H1 (cell line): ENCODE results near the gene MIOX. TPM values are rescaled to one million over a fixed set of nuclear protein-coding genes. Genes with fewer than 3 reads are reported as not detected.

Source experiments
- CTCF ChIA-PET: fragments of 300-600 bp; sonication (Branson Sonifier 250); formaldehyde crosslinking; loops from one replicate; lab custom pipeline; 2021; ENCODE audit not compliant: partially characterized antibody; lab: Charles Lee
- POLR2A ChIA-PET: fragments of 300-600 bp; sonication (Branson Sonifier 250); formaldehyde crosslinking; loops from one replicate; lab custom pipeline; 2021; ENCODE audit warnings: inconsistent platforms; ENCODE audit not compliant: partially characterized antibody; lab: Charles Lee
- DNase-seq, 2 experiments: peaks; one replicate each; pipeline versions ENCODE4 v3.0.0 to v3.0.0-alpha.2; 2010 to 2022; ENCODE audit warnings: low spot score in 2 of 2, low read depth in 1 of 2, mixed read lengths in 1 of 2
- FAIRE-seq: peaks from 2 replicates; lab custom pipeline; 2011; peaks lifted over from hg19 to GRCh38; lab: Jason Lieb, UNC
- H2AFZ ChIP-seq: 2 replicates; pipeline ENCODE4 v1.8.1; 2012; ENCODE audit warnings: low read length, inconsistent platforms
- H2AK5ac ChIP-seq: 2 replicates; pipeline ENCODE4 v1.6.1; 2013; ENCODE audit warnings: low read depth, low read length
- H2BK120ac ChIP-seq: replicated peaks from 2 replicates; pipeline ENCODE3; 2013; ENCODE audit warnings: low read depth, low read length, inconsistent platforms
- H2BK12ac ChIP-seq: 2 replicates; pipeline ENCODE4 v1.6.1; 2013; ENCODE audit warnings: low read depth, low read length
- H2BK15ac ChIP-seq: 2 replicates; pipeline ENCODE4 v1.6.1; 2013; ENCODE audit warnings: low read length
- H2BK20ac ChIP-seq: 2 replicates; pipeline ENCODE4 v1.6.1; 2013; ENCODE audit warnings: low read length
- H2BK5ac ChIP-seq: 2 replicates; pipeline ENCODE4 v1.6.1; 2013; ENCODE audit warnings: low read depth, low read length
- H3K14ac ChIP-seq: 2 replicates; pipeline ENCODE4 v1.6.1; 2013; ENCODE audit warnings: inconsistent platforms; ENCODE audit not compliant: insufficient read length
- H3K18ac ChIP-seq: 2 replicates; pipeline ENCODE4 v1.6.1; 2013; ENCODE audit warnings: low read length; ENCODE audit errors: extremely low read depth
- H3K23ac ChIP-seq: 2 replicates; pipeline ENCODE4 v1.6.1; 2013; ENCODE audit warnings: inconsistent platforms; ENCODE audit not compliant: insufficient read length
- H3K23me2 ChIP-seq: 2 replicates; pipeline ENCODE4 v1.6.1; 2013; ENCODE audit warnings: low read depth, low read length
- H3K27ac ChIP-seq: 2 replicates; pipeline ENCODE4 v1.6.1; 2011; ENCODE audit warnings: low read depth, low read length, inconsistent platforms
- H3K27me3 ChIP-seq, 4 experiments: replicated peaks in 1 of 4; 1 replicate in 1 of 4; 2 replicates in 3 of 4; pipeline versions ENCODE4 v1.6.1 to v1.8.1; 2011 to 2013; ENCODE audit warnings: low read length in 3 of 4, mild to moderate bottlenecking in 3 of 4, inconsistent platforms in 2 of 4, mixed read lengths in 2 of 4, moderate library complexity in 1 of 4; ENCODE audit not compliant: control insufficient read depth in 3 of 4, insufficient read depth in 3 of 4; ENCODE audit errors: extremely low read depth in 1 of 4
- H3K36me3 ChIP-seq, 4 experiments: 2 replicates each; pipeline versions ENCODE4 v1.6.1 to v1.8.1; 2011 to 2013; ENCODE audit warnings: mild to moderate bottlenecking in 4 of 4, low read length in 3 of 4, moderate library complexity in 2 of 4, control low read depth in 1 of 4, inconsistent platforms in 1 of 4; ENCODE audit not compliant: insufficient read depth in 4 of 4, control insufficient read depth in 2 of 4
- H3K4ac ChIP-seq: replicated peaks from 2 replicates; pipeline ENCODE3; 2013; ENCODE audit warnings: low read length, low read depth, mixed read lengths, inconsistent platforms; ENCODE audit not compliant: insufficient read length
- H3K4me1 ChIP-seq, 4 experiments: replicated peaks in 1 of 4; 1 replicate in 1 of 4; 2 replicates in 3 of 4; pipeline versions ENCODE4 v1.6.1 to v1.8.1; 2011 to 2013; ENCODE audit warnings: low read length in 3 of 4, inconsistent platforms in 2 of 4, mixed read lengths in 1 of 4; ENCODE audit not compliant: insufficient read depth in 4 of 4, control insufficient read depth in 3 of 4
- H3K4me2 ChIP-seq, 2 experiments: 2 replicates each; pipeline versions ENCODE4 v1.6.1 to v1.8.1; 2011 to 2013; ENCODE audit warnings: low read depth in 2 of 2, low read length in 2 of 2, control low read depth in 1 of 2, inconsistent platforms in 1 of 2, mild to moderate bottlenecking in 1 of 2; ENCODE audit not compliant: insufficient read depth in 1 of 2
- H3K4me3 ChIP-seq, 4 experiments: fragments of 200-600, 300-600 bp in 1 of 4; sonication (generic), shearing (Covaris generic), sonication (Bioruptor Twin) in 1 of 4; 2 replicates each; pipeline versions ENCODE4 v1.5.1 to v1.8.1; 2011 to 2016; ENCODE audit warnings: low read length in 4 of 4, low read depth in 3 of 4, control low read depth in 2 of 4, inconsistent platforms in 2 of 4, mild to moderate bottlenecking in 2 of 4, mixed read lengths in 1 of 4, moderate library complexity in 1 of 4; ENCODE audit not compliant: insufficient read depth in 2 of 4; ENCODE audit errors: extremely low read depth in 1 of 4
- H3K56ac ChIP-seq: replicated peaks from 2 replicates; pipeline ENCODE3; 2013; ENCODE audit warnings: low read depth, mild to moderate bottlenecking, mixed read lengths, low read length, inconsistent platforms; ENCODE audit not compliant: insufficient read length
- H3K79me1 ChIP-seq: 2 replicates; pipeline ENCODE4 v1.6.1; 2013; ENCODE audit warnings: low read depth, low read length, control low read depth
- H3K79me2 ChIP-seq, 2 experiments: 2 replicates each; pipeline versions ENCODE4 v1.6.1 to v1.8.1; 2012 to 2013; ENCODE audit warnings: low read length in 2 of 2, mild to moderate bottlenecking in 2 of 2, inconsistent platforms in 1 of 2; ENCODE audit not compliant: insufficient read depth in 2 of 2, control insufficient read depth in 1 of 2
- H3K9ac ChIP-seq, 4 experiments: replicated peaks in 1 of 4; 1 replicate in 1 of 4; 2 replicates in 3 of 4; pipeline versions ENCODE4 v1.6.1 to v1.8.1; 2011 to 2013; ENCODE audit warnings: low read depth in 3 of 4, low read length in 3 of 4, control low read depth in 2 of 4, mild to moderate bottlenecking in 2 of 4, moderate library complexity in 2 of 4, inconsistent platforms in 1 of 4; ENCODE audit errors: extremely low read depth in 1 of 4
- H3K9me3 ChIP-seq, 2 experiments: 2 replicates each; pipeline versions ENCODE4 v1.6.1 to v1.8.1; 2012 to 2013; ENCODE audit warnings: mild to moderate bottlenecking in 2 of 2, moderate library complexity in 2 of 2, control low read depth in 1 of 2, inconsistent platforms in 1 of 2, low read depth in 1 of 2, low read length in 1 of 2, mixed read lengths in 1 of 2; ENCODE audit not compliant: insufficient read depth in 2 of 2
- H4K20me1 ChIP-seq, 2 experiments: replicated peaks in 1 of 2; 2 replicates each; pipeline versions ENCODE3 to v1.8.1; 2011 to 2013; ENCODE audit warnings: inconsistent platforms in 2 of 2, low read length in 2 of 2, mild to moderate bottlenecking in 1 of 2; ENCODE audit not compliant: insufficient read depth in 2 of 2, control insufficient read depth in 1 of 2
- H4K5ac ChIP-seq: 2 replicates; pipeline ENCODE4 v1.6.1; 2013; ENCODE audit warnings: low read length, low read depth, mixed read lengths, inconsistent platforms; ENCODE audit not compliant: insufficient read length
- H4K8ac ChIP-seq: 2 replicates; pipeline ENCODE4 v1.8.0; 2013; ENCODE audit warnings: mild to moderate bottlenecking, moderate library complexity, low read length, inconsistent platforms; ENCODE audit not compliant: insufficient read depth; ENCODE audit errors: extremely low read depth
- H4K91ac ChIP-seq: replicated peaks from 2 replicates; pipeline ENCODE3; 2013; ENCODE audit warnings: low read length, mixed read lengths, inconsistent platforms; ENCODE audit not compliant: insufficient read length
- GABPA ChIP-seq: IDR thresholded peaks from 2 replicates; pipeline ENCODE4 v1.6.1; 2011; ENCODE audit warnings: mild to moderate bottlenecking, low read length, moderate library complexity, borderline replicate concordance; ENCODE audit not compliant: insufficient read depth
- WGBS, 2 experiments: shearing (Covaris generic) in 1 of 2; methylation state at CpG; one replicate each; pipeline versions ENCODE4 v1.1.6 to v1.1.7; 2013 to 2015; ENCODE audit warnings: low lambda C conversion rate in 2 of 2, mixed read lengths in 2 of 2, inconsistent platforms in 1 of 2, low coverage in 1 of 2, missing lambda C conversion rate in 1 of 2; ENCODE audit not compliant: insufficient replicate concordance in 2 of 2, insufficient coverage in 1 of 2, insufficient read length in 1 of 2; ENCODE audit errors: extremely low coverage in 1 of 2, missing lambda C conversion rate in 1 of 2; 5-methylcytosine and 5-hydroxymethylcytosine counted together
- polyA plus RNA-seq, 7 experiments: library from polyadenylated mRNA; depleted of rRNA in 3 of 7; stranded (reverse) in 5 of 7; unstranded in 2 of 7; fragments of >200 nt in 5 of 7; fragments of 200-250 nt in 2 of 7; gene quantifications; 1 replicate in 5 of 7; 2 replicates in 1 of 7; 4 replicates in 1 of 7; pipeline versions ENCODE4 v1.2.1 to v1.2.3, GENCODE V29; 2011 to 2013; ENCODE audit warnings: missing spikeins in 2 of 7, mixed read lengths in 2 of 7
- total RNA-seq: library from RNA; stranded (reverse); fragmentation: NEBNext Ultra II Directional; extraction: Animal tissue kit (Norgen Biotek cat#: 25700); gene quantifications from 2 replicates; pipeline ENCODE4 v1.2.1, GENCODE V29; 2021

Gene MIOX
- total and polyA plus RNA-seq, 2 of the 8 experiments (the other 6 are each of a cell fraction or from before 2014, with no cell fraction given): 0.30 to 0.32 TPM

- H3K36me3 ChIP-seq: peaks cover 7 to 31% (median 18%) of the 10 kb centered on the region in 4 experiments
- CTCF ChIA-PET: interaction anchor here (0.6 to 1.9 kb wide), 7 partner anchors 13 to 177 kb away, joined by 3 to 5 read pairs (median 3); no protein-coding TSS in a partner anchor
These were observed 42.6 kb upstream of the MIOX start for GRCh38 chr22:50443801-50444625.

More at GRCh38 chr22:50443801-50444625, 42.6 kb upstream of the MIOX start:
- DNase-seq (no peak), FAIRE-seq (no peak)
- Histone ChIP-seq H3K79me2 (no peaks in the 10 kb centered on the region), H2AK5ac (no peak overlapping the region), H2BK12ac (no peak overlapping the region), H3K14ac (no peak overlapping the region), H4K5ac (no peak overlapping the region), H4K91ac (no peak overlapping the region), H3K27ac (no peak overlapping the region), H3K18ac (no peak overlapping the region), H3K79me1 (no peaks in the 10 kb centered on the region), H2BK120ac (no peak overlapping the region), H4K20me1 (peaks cover 17% of the 10 kb centered on the region in 2 experiments), H3K27me3 (no peaks in the 10 kb centered on the region), H3K23ac (no peak overlapping the region), H3K4me3 (no peak overlapping the region), H2BK5ac (no peak overlapping the region), H3K9me3 (no peaks in the 10 kb centered on the region), H4K8ac (no peak overlapping the region; the same call in 1 of the 2 replicates), H3K56ac (no peak overlapping the region), H3K4me1 (peaks cover 0 to 9% (median 4%) of the 10 kb centered on the region in 4 experiments; a peak in 5 of 7 replicates), H2BK20ac (no peak overlapping the region), H3K4ac (no peak overlapping the region), H3K23me2 (no peaks in the 10 kb centered on the region), H3K9ac (no peak overlapping the region), H2BK15ac (no peak overlapping the region), H2AFZ (no peak overlapping the region), H3K4me2 (no peak overlapping the region)
- TF ChIP-seq GABPA: no peak
- WGBS, 2 experiments: 89% methylated on average over 25 of the region's 28 CpGs; no CpG with 5 or more reads in 1 of the 2 experiments
- POLR2A ChIA-PET: interaction anchor here (0.5 to 2.8 kb wide), 9 partner anchors 13 to 200 kb away, joined by 3 to 9 read pairs (median 5); partner anchors contain the start of genes LMF2, NCAPH2, SCO2 and TUBGCP6
